Calu3 (cell line): ENCODE measurements around the gene CASP1. TPM values are rescaled to one million over a fixed set of nuclear protein-coding genes. Genes with fewer than 3 reads are reported as not detected.
"Not testable (repeated sequence)": the region's sequence is repeated elsewhere in the genome, so short reads cannot be mapped to it uniquely, and the experiment has no call there.

ENCODE experiments used
- Bru-seq: library from RNA; stranded (reverse); fragments of 400-500 nt; gene quantifications from one replicate; lab custom pipeline; 2021; lab: Mats Ljungman, UMichigan
- BruChase-seq, 2 experiments: library from RNA; stranded (reverse); fragments of 400-500 nt; gene quantifications; one replicate each; lab custom pipeline; 2021; lab: Mats Ljungman, UMichigan
- BruUV-seq: library from RNA; stranded (reverse); fragments of 400-500 nt; replicated peaks from 2 replicates; lab custom pipeline; 2021; lab: Mats Ljungman, UMichigan
- CTCF ChIA-PET: fragments of 300-600 bp; sonication (Branson Sonifier 250); formaldehyde crosslinking; loops from one replicate; lab custom pipeline; 2022; ENCODE audit warnings: antibody characterized with exemption; lab: Charles Lee
- DNase-seq: peaks from one replicate; pipeline ENCODE4 v3.0.0; 2022
- H3K27ac Mint-ChIP-seq: one replicate; pipeline ENCODE4 v1.8.0; 2022; ENCODE audit warnings: mixed read lengths; ENCODE audit not compliant: unreplicated experiment
- H3K27me3 Mint-ChIP-seq: one replicate; pipeline ENCODE4 v1.8.0; 2022; ENCODE audit warnings: mixed read lengths; ENCODE audit not compliant: unreplicated experiment
- H3K36me3 Mint-ChIP-seq: one replicate; pipeline ENCODE4 v1.8.0; 2022; ENCODE audit warnings: mild to moderate bottlenecking, moderate library complexity, mixed read lengths; ENCODE audit not compliant: insufficient read depth, unreplicated experiment
- H3K4me1 Mint-ChIP-seq: one replicate; pipeline ENCODE4 v1.8.0; 2022; ENCODE audit warnings: mild to moderate bottlenecking, low read depth, mixed read lengths; ENCODE audit not compliant: unreplicated experiment
- H3K4me3 Mint-ChIP-seq: one replicate; pipeline ENCODE4 v1.8.0; 2022; ENCODE audit warnings: mild to moderate bottlenecking, low read depth, moderate library complexity, mixed read lengths; ENCODE audit not compliant: unreplicated experiment
- H3K9me3 Mint-ChIP-seq: one replicate; pipeline ENCODE4 v1.8.0; 2022; ENCODE audit warnings: low read depth, mixed read lengths; ENCODE audit not compliant: unreplicated experiment
- CTCF ChIP-seq: fragments of 200-600 bp; IDR thresholded peaks from one replicate; pipeline ENCODE4 v1.8.0; 2022; ENCODE audit warnings: antibody characterized with exemption; ENCODE audit not compliant: unreplicated experiment
- intact Hi-C: fragments of 100-400 bp; cut with micrococcal nuclease; formaldehyde crosslinking; loops from one replicate; pipeline ENCODE4 v1.10.0; 2022; ENCODE audit not compliant: unreplicated experiment
- long read RNA-seq: library from polyadenylated mRNA; stranded (forward); transcript quantifications from one replicate; pipeline ENCODE4 v2.0.0, GENCODE V29; 2022
- total RNA-seq: library from RNA; stranded (reverse); gene quantifications from 2 replicates; pipeline ENCODE4 v1.2.3, GENCODE V29; 2022

The CASP1 gene
- total RNA-seq, result 10.1 and 13.5 TPM in 2 replicates
- percentile 45 among the genes with signal in this experiment for Bru-seq, nascent RNA
- BruChase-seq, experiment 1, labeled RNA remaining after a 6-hour chase, result percentile 48 among the genes with signal in this experiment
- BruChase-seq, experiment 2, labeled RNA remaining after a 2-hour chase, result percentile 29 among the genes with signal in this experiment
- long read RNA-seq, transcript CASP1-202 (10 exons, 1,477 nt), result major isoform, 12 of 29 reads
- long read RNA-seq, partial matches to known transcripts, result 5 of 29 reads
- long read RNA-seq, other reads (novel, unspliced or antisense), result 9 of 29 reads

GRCh38 chr11:105034813-105035620 is at the start of gene CASP1:
TSS of gene CASP1 (minus strand) at chr11:105035144. CDS start at chr11:105035113, 31 bp downstream.
- no peaks in the 10 kb centered on the region for H3K27me3 Mint-ChIP-seq
- peak within 1 kb of the TSS; percentile 48 for H3K4me3 Mint-ChIP-seq
- TF ChIP-seq CTCF, result no peak
- no peaks in the 10 kb centered on the region for H3K36me3 Mint-ChIP-seq
- BruUV-seq, result no TSS peak
- H3K27ac Mint-ChIP-seq, result peak within 1 kb of the TSS; percentile 75
- H3K9me3 Mint-ChIP-seq, result no peaks in the 10 kb centered on the region
- CTCF ChIA-PET, result no interaction called here
- intact Hi-C loops, result no loop called here
- no peaks in the 10 kb centered on the region for H3K4me1 Mint-ChIP-seq
- peak; percentile 9 for DNase-seq

- Mint-ChIP-seq H3K27ac (no peak overlapping the region), H3K27me3 (no peaks in the 10 kb centered on the region), H3K9me3 (no peaks in the 10 kb centered on the region), H3K4me3 (no peak overlapping the region), H3K4me1 (no peaks in the 10 kb centered on the region), H3K36me3 (no peaks in the 10 kb centered on the region)
- TF ChIP-seq CTCF, result no peak
- BruUV-seq, result no TSS peak
- CTCF ChIA-PET, result no interaction called here
- DNase-seq, result no peak
- intact Hi-C loops, result no loop called here
Observed at GRCh38 chr11:105081412-105082150, 46.6 kb upstream of the CASP1 start.

GRCh38 chr11:105080171-105080906 is 45.4 kb upstream of the CASP1 start:
- H3K27me3 Mint-ChIP-seq, H3K9me3 Mint-ChIP-seq, H3K4me3 Mint-ChIP-seq, BruUV-seq, intact Hi-C loops, CTCF ChIA-PET, H3K4me1 Mint-ChIP-seq, H3K36me3 Mint-ChIP-seq, H3K27ac Mint-ChIP-seq, DNase-seq: not testable (repeated sequence)

- intact Hi-C loops, result no loop called here
- DNase-seq, result no peak
Observed at GRCh38 chr11:105078283-105078682, 43.3 kb upstream of the CASP1 start.

GRCh38 chr11:105077141-105077790 is 42.3 kb upstream of the CASP1 start:
- H3K27me3 Mint-ChIP-seq, H3K4me3 Mint-ChIP-seq, H3K36me3 Mint-ChIP-seq, H3K27ac Mint-ChIP-seq, CTCF ChIA-PET, intact Hi-C loops, DNase-seq, H3K9me3 Mint-ChIP-seq, H3K4me1 Mint-ChIP-seq, BruUV-seq: not testable (repeated sequence)

More at GRCh38 chr11:105078283-105078682, 43.3 kb upstream of the CASP1 start:
- no TSS peak for BruUV-seq
- H3K4me1 Mint-ChIP-seq, result no peaks in the 10 kb centered on the region
- no peaks in the 10 kb centered on the region for H3K36me3 Mint-ChIP-seq
- H3K27ac Mint-ChIP-seq, result no peak overlapping the region
- TF ChIP-seq CTCF, result no peak
- no peak overlapping the region for H3K4me3 Mint-ChIP-seq
- no peaks in the 10 kb centered on the region for H3K27me3 Mint-ChIP-seq
- H3K9me3 Mint-ChIP-seq, result no peaks in the 10 kb centered on the region
- CTCF ChIA-PET, result no interaction called here
